MCF 10A (cell line): ENCODE measurements around the gene XYLT1. TPM values are rescaled to one million over a fixed set of nuclear protein-coding genes. Genes with fewer than 3 reads are reported as not detected.
"Not testable (repeated sequence)": the region's sequence is repeated elsewhere in the genome, so short reads cannot be mapped to it uniquely, and the experiment has no call there.

ENCODE experiments used
- BruUV-seq: library from RNA; stranded (reverse); fragments of 400-500 nt; replicated peaks from 2 replicates; lab custom pipeline; 2021; lab: Mats Ljungman, UMichigan
- CTCF ChIA-PET: fragments of 300-600 bp; sonication (Branson Sonifier 250); formaldehyde crosslinking; extraction: SDS; loops from one replicate; lab custom pipeline; 2021; ENCODE audit warnings: antibody characterized with exemption, inconsistent platforms; lab: Yijun Ruan, JAX
- POLR2A ChIA-PET: fragments of 300-600, 350-650 bp; sonication (Branson Sonifier 250); formaldehyde crosslinking; extraction: SDS; loops from one replicate; lab custom pipeline; 2020; ENCODE audit warnings: antibody characterized with exemption, inconsistent platforms; lab: Yijun Ruan, JAX
- DNase-seq: peaks from one replicate; pipeline ENCODE4 v3.0.0-alpha.2; 2018; ENCODE audit not compliant: unreplicated experiment
- H3K27ac Mint-ChIP-seq: one replicate; pipeline ENCODE4 v1.8.0; 2022; ENCODE audit warnings: mild to moderate bottlenecking, low read depth, mixed read lengths; ENCODE audit not compliant: unreplicated experiment
- H3K27me3 Mint-ChIP-seq: one replicate; pipeline ENCODE4 v1.8.0; 2022; ENCODE audit warnings: mixed read lengths; ENCODE audit not compliant: insufficient read depth, unreplicated experiment
- H3K36me3 Mint-ChIP-seq: one replicate; pipeline ENCODE4 v1.8.0; 2022; ENCODE audit warnings: mild to moderate bottlenecking, moderate library complexity, mixed read lengths; ENCODE audit not compliant: insufficient read depth, unreplicated experiment
- H3K4me1 Mint-ChIP-seq: one replicate; pipeline ENCODE4 v1.8.0; 2022; ENCODE audit warnings: mixed read lengths; ENCODE audit not compliant: insufficient read depth, unreplicated experiment
- H3K4me3 Mint-ChIP-seq: one replicate; pipeline ENCODE4 v1.8.0; 2022; ENCODE audit warnings: mild to moderate bottlenecking, moderate library complexity, mixed read lengths; ENCODE audit not compliant: unreplicated experiment
- H3K9me3 Mint-ChIP-seq: one replicate; pipeline ENCODE4 v1.8.0; 2022; ENCODE audit warnings: mixed read lengths; ENCODE audit not compliant: unreplicated experiment
- CTCF ChIP-seq: fragments of 200-600 bp; IDR thresholded peaks from one replicate; pipeline ENCODE4 v1.8.0; 2022; ENCODE audit warnings: antibody characterized with exemption, mild to moderate bottlenecking; ENCODE audit not compliant: unreplicated experiment
- intact Hi-C: fragments of 100-400 bp; cut with micrococcal nuclease; formaldehyde crosslinking; loops from 2 replicates; pipeline ENCODE4 v1.14.1; 2022
- total RNA-seq: library from RNA; stranded (reverse); gene quantifications from 2 replicates; pipeline ENCODE4 v1.2.3, GENCODE V29; 2022

The XYLT1 gene
- total RNA-seq, 1 experiment from 2014 or later: not detected

- H3K27ac Mint-ChIP-seq: no peak overlapping the region
These were observed 164.0 kb downstream of the XYLT1 start for GRCh38 chr16:17306745-17307144.

GRCh38 chr16:17306211-17306610 lies 164.5 kb downstream of the XYLT1 start:
- POLR2A ChIA-PET, H3K36me3 Mint-ChIP-seq, H3K27ac Mint-ChIP-seq, CTCF ChIA-PET, DNase-seq, BruUV-seq, H3K27me3 Mint-ChIP-seq, H3K4me3 Mint-ChIP-seq, intact Hi-C loops, H3K4me1 Mint-ChIP-seq: not testable (repeated sequence)
- peaks cover 36% of the 10 kb centered on the region for H3K9me3 Mint-ChIP-seq

More at GRCh38 chr16:17306745-17307144, 164.0 kb downstream of the XYLT1 start:
- Mint-ChIP-seq H3K9me3 (peaks cover 36% of the 10 kb centered on the region), H3K27me3 (no peaks in the 10 kb centered on the region), H3K36me3 (no peaks in the 10 kb centered on the region), H3K4me3 (no peak overlapping the region), H3K4me1 (no peaks in the 10 kb centered on the region)
- ChIA-PET POLR2A (no interaction called here), CTCF (no interaction called here)
- TF ChIP-seq CTCF: no peak
- no TSS peak for BruUV-seq
- intact Hi-C loops: no loop called here
- DNase-seq: no peak

GRCh38 chr16:17305694-17306093 lies 165.1 kb downstream of the XYLT1 start:
- no peak overlapping the region for H3K27ac Mint-ChIP-seq
- ChIA-PET CTCF (no interaction called here), POLR2A (no interaction called here)
- peaks cover 36% of the 10 kb centered on the region for H3K9me3 Mint-ChIP-seq
- intact Hi-C loops: no loop called here
- no peaks in the 10 kb centered on the region for H3K36me3 Mint-ChIP-seq
- no peak overlapping the region for H3K4me3 Mint-ChIP-seq
- no peak for TF ChIP-seq CTCF
- H3K4me1 Mint-ChIP-seq: no peaks in the 10 kb centered on the region
- H3K27me3 Mint-ChIP-seq: no peaks in the 10 kb centered on the region
- BruUV-seq: no TSS peak
- no peak for DNase-seq

GRCh38 chr16:17304491-17305119 lies 166.2 kb downstream of the XYLT1 start:
- H3K36me3 Mint-ChIP-seq: no peaks in the 10 kb centered on the region
- no peak overlapping the region for H3K27ac Mint-ChIP-seq
- no peak overlapping the region for H3K4me3 Mint-ChIP-seq
- ChIA-PET CTCF (no interaction called here), POLR2A (no interaction called here)
- no peak for TF ChIP-seq CTCF
- no peak for DNase-seq
- peaks cover 33% of the 10 kb centered on the region for H3K9me3 Mint-ChIP-seq
- H3K4me1 Mint-ChIP-seq: no peaks in the 10 kb centered on the region
- intact Hi-C loops: no loop called here
- no TSS peak for BruUV-seq
- no peaks in the 10 kb centered on the region for H3K27me3 Mint-ChIP-seq
